HUES48 (cell line): ENCODE data around the gene SETD2.

Experiments
- H3K27ac ChIP-seq: one replicate; pipeline ENCODE4 v1.7.0; 2013; ENCODE audit warnings: low read depth, low read length, inconsistent platforms
- H3K27me3 ChIP-seq: 2 replicates; pipeline ENCODE4 v1.6.1; 2013; ENCODE audit warnings: mild to moderate bottlenecking, low read length; ENCODE audit not compliant: control insufficient read depth, insufficient read depth
- H3K36me3 ChIP-seq: 2 replicates; pipeline ENCODE4 v1.6.1; 2013; ENCODE audit warnings: low read length; ENCODE audit not compliant: control insufficient read depth, insufficient read depth
- H3K4me1 ChIP-seq: 2 replicates; pipeline ENCODE4 v1.6.1; 2013; ENCODE audit warnings: mild to moderate bottlenecking, low read length; ENCODE audit not compliant: control insufficient read depth, insufficient read depth
- H3K4me3 ChIP-seq: 2 replicates; pipeline ENCODE4 v1.5.1; 2013; ENCODE audit warnings: mild to moderate bottlenecking, low read depth, low read length
- H3K9ac ChIP-seq: 2 replicates; pipeline ENCODE4 v1.6.1; 2013; ENCODE audit warnings: mild to moderate bottlenecking, low read depth, low read length, moderate library complexity
- H3K9me3 ChIP-seq: 2 replicates; pipeline ENCODE4 v1.6.1; 2013; ENCODE audit warnings: low read length; ENCODE audit not compliant: control insufficient read depth, insufficient read depth

The SETD2 gene

DNA sequence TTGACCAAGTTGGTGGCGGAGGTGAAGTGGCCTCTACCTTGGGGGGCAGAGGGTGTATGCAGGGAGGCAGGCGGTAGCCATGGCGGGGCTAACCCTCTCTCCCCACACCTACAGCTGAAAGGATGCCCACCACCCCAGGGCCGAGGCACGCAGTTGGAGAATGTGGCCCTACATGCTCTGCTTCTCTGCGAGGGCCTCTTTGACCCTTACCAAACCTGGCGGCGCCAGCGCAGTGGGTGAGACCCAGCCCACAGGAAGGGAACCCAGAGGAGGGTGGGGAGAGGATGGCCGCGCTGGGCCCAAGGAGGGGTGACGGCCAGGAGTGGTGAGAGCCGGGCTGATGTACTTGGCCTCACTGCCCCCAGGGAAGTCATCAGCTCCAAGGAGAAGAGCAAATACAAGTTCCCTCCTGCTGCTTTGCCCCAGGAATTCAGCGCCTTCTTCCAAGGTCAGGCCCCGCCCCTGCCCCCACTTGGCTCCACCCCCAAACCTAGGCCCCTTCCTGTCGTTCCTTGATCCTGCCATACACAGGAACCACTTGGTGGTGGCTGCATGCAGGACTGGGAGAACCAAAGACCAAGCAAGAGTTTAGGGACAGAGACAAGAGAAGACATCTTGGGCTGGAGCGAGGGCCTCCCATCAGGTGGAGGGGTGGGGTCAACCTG lies 174.6 kb downstream of the SETD2 start:
- H3K9ac ChIP-seq = no peak overlapping the region
- H3K9me3 ChIP-seq = no peaks in the 10 kb centered on the region
- peaks cover 23% of the 10 kb centered on the region for H3K36me3 ChIP-seq
- H3K4me3 ChIP-seq = no peak overlapping the region
- peaks cover 13% of the 10 kb centered on the region for H3K4me1 ChIP-seq
- no peak overlapping the region for H3K27ac ChIP-seq
- H3K27me3 ChIP-seq = no peaks in the 10 kb centered on the region

DNA sequence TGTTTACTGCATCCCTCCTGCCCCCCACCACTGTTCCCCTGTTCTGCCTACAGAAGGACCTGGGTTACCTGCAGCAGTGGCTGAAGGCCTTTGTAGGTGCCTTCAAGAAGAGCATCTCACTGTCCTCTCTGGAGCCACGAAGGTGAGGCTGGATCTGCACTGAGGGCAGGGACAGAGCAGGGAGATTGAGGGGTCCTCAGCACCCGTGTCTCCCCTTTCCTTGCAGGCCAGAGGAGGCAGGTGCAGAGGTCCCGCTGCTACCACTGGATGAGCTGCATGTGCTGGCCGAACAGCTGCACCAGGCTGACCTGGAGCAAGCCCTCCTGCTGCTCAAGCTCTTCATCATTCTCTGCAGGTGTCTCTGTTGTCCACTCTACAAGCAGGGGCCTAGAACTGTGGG lies 175.3 kb downstream of the SETD2 start:
- Histone ChIP-seq H3K9ac (no peak overlapping the region), H3K9me3 (no peaks in the 10 kb centered on the region), H3K4me3 (no peak overlapping the region), H3K27me3 (no peaks in the 10 kb centered on the region), H3K4me1 (peaks cover 13% of the 10 kb centered on the region), H3K36me3 (peaks cover 20% of the 10 kb centered on the region), H3K27ac (no peak overlapping the region)

DNA sequence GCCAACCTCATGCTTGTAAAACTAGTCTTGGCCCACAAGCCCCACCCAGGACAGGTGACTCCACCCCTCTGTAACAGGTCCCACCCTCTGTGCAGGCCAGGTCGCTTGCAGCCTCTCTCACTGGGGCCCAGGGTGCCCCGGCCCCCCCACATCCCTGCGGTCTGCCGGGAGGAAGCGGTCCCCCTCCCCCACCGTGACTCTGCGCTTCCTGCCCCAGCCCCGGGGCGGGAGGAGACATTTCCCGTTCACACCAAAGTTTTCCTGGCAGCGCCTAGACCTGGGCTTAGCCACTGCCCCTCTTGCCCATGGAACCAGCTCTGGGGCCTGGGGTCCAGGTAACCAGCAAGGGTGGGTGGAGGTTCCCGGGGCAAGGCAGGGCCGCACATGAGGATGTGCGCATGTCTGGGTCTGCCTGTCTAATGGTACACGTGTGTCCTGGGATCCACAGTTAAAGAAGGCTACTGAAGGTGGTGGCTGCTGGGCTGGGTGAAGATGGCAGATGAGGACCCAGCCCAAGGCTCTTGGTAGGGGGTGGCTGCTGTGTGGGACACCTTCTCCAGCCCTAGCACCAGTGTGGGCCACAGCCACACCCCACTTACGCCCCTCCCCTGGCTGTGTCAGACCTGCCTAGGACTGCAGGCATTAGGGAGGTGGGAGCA lies 176.0 kb downstream of the SETD2 start:
- Histone ChIP-seq H3K4me1 (peaks cover 13% of the 10 kb centered on the region), H3K9ac (peak overlapping the region; percentile 30; the same call in 1 of the 2 replicates), H3K27me3 (no peaks in the 10 kb centered on the region), H3K9me3 (no peaks in the 10 kb centered on the region), H3K27ac (peak overlapping the region; percentile 5), H3K4me3 (no peak overlapping the region), H3K36me3 (peaks cover 20% of the 10 kb centered on the region)

DNA sequence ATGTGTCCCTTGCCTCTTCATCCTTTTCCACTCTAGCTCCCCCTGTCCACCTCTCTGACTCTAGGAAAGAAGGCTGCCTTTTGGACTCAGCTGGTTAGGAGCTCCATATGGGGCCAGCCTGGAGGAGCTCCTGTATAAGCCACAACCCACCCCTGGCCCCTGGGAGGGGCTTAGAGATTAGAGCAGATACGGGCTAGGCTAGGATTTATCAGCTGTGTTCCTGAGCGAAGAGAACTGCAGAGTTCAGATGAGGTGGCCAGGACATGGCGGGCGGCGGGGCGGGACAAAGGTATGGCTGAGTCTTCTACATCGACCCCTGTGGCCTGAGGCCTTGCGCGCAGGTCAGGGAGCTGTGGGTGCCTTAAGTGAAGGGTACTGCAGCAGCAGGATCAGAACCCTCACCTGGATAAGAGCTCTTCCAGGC lies 176.6 kb downstream of the SETD2 start:
- H3K27me3 ChIP-seq = no peaks in the 10 kb centered on the region
- peak overlapping the region; percentile 5 for H3K27ac ChIP-seq
- H3K9ac ChIP-seq = no peak overlapping the region
- no peak overlapping the region for H3K4me3 ChIP-seq
- no peaks in the 10 kb centered on the region for H3K9me3 ChIP-seq
- peaks cover 17% of the 10 kb centered on the region for H3K4me1 ChIP-seq
- H3K36me3 ChIP-seq = peaks cover 20% of the 10 kb centered on the region

DNA sequence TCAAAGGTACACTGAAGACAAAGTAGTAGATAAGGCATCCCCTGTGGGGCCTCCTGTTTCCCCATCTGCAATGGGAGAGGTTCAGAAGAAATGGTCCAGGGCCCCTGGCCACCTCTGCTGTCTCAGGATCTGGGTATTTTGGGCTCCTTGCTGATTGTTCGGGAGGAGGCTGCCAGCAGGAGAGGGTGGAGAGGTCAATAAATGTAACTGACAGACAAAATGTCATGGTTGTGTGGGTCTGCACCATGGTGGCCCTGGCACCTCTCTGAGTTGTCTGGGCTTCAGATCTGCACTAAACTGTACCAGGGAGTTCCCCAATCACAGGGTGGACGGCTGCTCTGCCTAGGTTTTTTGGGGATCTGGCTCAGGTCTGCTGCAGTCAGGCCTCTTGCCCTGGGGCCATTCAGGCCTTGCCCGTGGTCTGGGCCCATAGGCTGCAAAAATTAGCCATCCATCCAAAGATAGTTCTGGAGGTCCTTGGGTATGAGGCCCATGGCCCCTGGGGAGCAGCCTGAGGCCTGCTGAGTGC lies 177.1 kb downstream of the SETD2 start:
- Histone ChIP-seq H3K9ac (no peak overlapping the region), H3K9me3 (no peaks in the 10 kb centered on the region), H3K27ac (no peak overlapping the region), H3K36me3 (peaks cover 19% of the 10 kb centered on the region), H3K4me3 (no peak overlapping the region), H3K4me1 (peaks cover 21% of the 10 kb centered on the region), H3K27me3 (no peaks in the 10 kb centered on the region)

DNA sequence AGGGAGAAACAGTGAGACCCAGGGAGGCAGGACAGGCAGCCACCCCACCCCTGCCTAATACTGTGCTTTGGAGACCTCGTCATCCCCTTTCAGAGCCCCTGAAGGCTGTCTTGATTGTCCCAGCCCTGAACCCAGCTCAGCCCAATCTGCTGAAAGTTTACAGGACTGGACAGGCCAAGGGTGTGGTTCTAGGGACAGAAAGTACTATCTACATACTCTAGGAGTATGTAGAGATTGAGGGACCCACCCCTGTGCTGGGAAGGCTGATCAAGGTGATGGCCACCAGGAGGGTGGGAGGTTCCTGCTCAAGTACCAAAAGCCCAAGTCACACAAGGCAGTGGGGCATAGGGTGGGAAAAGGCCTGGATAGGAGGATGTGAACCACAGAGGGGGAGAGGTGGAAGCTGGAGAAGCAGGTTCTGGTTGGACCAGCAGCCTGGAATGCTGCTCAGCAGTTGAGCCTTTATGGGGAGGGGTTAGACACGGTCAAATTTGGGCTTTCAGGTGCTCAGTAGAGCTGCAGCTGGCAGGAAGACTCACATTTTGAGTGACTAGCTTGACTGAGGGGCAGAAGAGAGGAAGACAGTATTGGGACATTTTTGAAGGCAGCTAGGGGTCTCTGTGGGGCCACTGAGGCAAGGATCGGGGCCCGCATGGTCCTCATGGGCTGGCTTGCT lies 177.7 kb downstream of the SETD2 start:
- no peak overlapping the region for H3K27ac ChIP-seq
- no peak overlapping the region for H3K9ac ChIP-seq
- no peak overlapping the region for H3K4me3 ChIP-seq
- no peaks in the 10 kb centered on the region for H3K27me3 ChIP-seq
- H3K9me3 ChIP-seq = no peaks in the 10 kb centered on the region
- H3K4me1 ChIP-seq = peaks cover 26% of the 10 kb centered on the region
- H3K36me3 ChIP-seq = peaks cover 12% of the 10 kb centered on the region

DNA sequence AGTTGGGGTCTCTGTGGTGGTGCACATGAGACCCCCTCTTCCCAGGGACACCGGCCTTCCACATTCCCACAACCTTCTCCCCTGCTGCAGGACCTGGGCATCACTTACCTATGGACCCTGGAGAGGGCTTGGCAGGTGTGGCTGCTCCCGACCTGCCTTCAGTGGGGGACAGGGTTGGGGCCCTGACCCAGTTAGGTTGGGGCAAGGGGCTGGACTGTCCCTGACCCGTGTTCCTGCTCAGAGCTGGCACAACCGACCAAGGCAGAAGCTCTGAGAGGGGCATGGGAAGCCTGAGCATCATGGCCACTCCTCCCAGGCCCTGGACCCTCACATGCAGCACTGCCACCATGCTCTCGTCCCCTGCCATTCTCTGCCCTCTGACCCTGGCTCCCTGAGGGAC lies 178.3 kb downstream of the SETD2 start:
- Histone ChIP-seq H3K27ac (no peak overlapping the region), H3K27me3 (peaks cover 3% of the 10 kb centered on the region; the same call in 1 of the 2 replicates), H3K4me3 (no peak overlapping the region), H3K9ac (no peak overlapping the region), H3K9me3 (no peaks in the 10 kb centered on the region), H3K36me3 (peaks cover 12% of the 10 kb centered on the region), H3K4me1 (peaks cover 28% of the 10 kb centered on the region)

DNA sequence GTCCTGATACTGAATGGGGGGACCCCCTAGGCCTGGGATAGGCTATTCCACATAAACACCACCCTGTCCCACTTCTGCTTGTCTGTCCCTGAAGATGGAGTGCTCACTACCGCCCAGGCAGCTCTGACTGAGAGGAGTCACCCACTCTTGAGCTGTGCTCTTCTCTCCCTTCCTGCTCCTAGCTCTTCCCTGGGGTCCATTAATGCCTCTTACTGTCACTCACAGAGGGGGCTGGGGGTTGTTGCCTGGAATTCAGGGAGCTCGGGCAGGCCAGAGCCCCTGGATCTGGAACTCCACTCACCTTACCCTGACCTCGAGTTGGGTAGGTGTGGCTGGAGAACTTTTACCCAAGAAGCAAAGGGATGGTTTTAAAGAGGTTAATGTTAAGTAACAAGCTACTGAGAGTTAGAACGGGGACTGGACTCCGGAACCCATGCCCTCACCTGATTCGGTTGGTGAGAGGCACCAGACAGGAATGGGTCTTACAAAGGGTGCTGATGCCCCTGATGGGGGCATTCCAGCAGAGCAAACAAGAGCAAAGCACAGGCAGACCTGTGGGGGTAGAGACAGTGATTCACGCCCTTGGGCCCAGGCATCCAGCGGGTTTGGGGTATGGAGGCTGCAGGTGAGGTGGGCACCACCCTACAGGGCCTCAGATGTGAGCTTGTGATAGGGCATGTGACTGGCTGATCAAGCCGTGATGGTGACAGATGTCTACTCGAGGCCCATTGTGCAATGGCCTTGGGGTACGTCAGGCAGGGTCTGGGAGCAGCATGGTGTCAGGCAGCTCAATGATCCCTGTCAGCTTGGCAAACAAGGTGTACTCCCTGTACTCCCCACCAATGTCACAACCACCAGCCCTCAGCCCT lies 179.1 kb downstream of the SETD2 start:
- peaks cover 32% of the 10 kb centered on the region for H3K4me1 ChIP-seq
- no peak overlapping the region for H3K27ac ChIP-seq

DNA sequence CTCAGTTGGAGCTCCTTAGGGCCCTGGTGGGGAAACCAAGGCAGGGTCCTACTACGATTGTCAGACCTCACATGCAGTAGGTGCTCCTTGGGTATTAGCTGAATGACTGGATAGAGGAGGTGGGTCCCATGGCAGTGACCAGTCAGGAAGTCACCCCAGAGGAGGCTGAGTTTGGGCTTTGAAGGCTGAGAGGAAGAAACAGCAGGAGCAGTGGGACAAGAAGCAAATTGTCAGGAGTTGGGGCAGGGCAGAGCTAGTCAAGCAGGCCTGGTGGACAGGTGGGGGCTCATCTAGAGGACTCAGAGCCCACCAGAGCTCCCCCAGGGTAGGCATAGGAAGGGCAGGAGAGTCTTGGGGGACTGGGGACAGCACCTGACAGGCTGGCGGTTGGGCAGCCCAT lies 181.4 kb downstream of the SETD2 start:
- H3K36me3 ChIP-seq = no peaks in the 10 kb centered on the region
- H3K9me3 ChIP-seq = no peaks in the 10 kb centered on the region
- peaks cover 26% of the 10 kb centered on the region for H3K4me1 ChIP-seq
- no peak overlapping the region for H3K27ac ChIP-seq
- H3K27me3 ChIP-seq = peaks cover 4% of the 10 kb centered on the region; the same call in 1 of the 2 replicates
- no peak overlapping the region for H3K9ac ChIP-seq
- no peak overlapping the region for H3K4me3 ChIP-seq

More for the DNA sequence above, 179.1 kb downstream of the SETD2 start:
- Histone ChIP-seq H3K9ac (no peak overlapping the region), H3K4me3 (no peak overlapping the region), H3K36me3 (peaks cover 11% of the 10 kb centered on the region), H3K9me3 (no peaks in the 10 kb centered on the region), H3K27me3 (peaks cover 4% of the 10 kb centered on the region; the same call in 1 of the 2 replicates)

DNA sequence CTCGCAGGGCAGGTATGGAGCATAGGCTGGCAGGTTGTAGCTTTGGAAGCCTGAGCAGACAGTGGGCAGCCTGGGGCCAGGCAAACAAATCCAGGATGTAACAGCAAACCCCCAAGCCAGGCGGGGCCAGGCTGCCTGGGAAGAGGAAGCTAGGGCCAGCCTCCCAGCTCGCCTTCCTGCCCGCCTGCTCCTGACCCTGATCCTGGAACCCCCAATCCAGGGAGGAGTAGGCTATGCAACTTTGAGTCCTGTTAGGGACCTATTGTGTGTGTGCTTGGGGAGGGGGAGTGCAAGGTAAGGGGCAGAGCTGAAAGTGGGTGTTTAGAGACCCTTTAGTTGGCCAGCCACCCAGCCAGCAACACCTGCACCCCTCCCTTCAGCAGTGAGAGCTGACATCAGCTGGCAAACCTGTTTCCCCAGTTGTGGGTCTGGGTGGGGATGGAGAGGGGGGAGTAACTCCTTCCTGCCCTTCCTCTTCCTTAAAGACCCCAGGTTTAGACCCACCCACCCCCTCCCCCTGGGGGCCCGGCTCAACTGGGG lies 181.9 kb downstream of the SETD2 start:
- H3K27ac ChIP-seq = no peak overlapping the region
- H3K36me3 ChIP-seq = no peaks in the 10 kb centered on the region
- peak overlapping the region; percentile 2; the same call in 1 of the 2 replicates for H3K4me3 ChIP-seq
- peaks cover 4% of the 10 kb centered on the region; the same call in 1 of the 2 replicates for H3K27me3 ChIP-seq
- no peaks in the 10 kb centered on the region for H3K9me3 ChIP-seq
- H3K9ac ChIP-seq = no peak overlapping the region
- peaks cover 20% of the 10 kb centered on the region for H3K4me1 ChIP-seq
